A673 (cell line): ENCODE results near the gene MYOZ3. TPM values are rescaled to one million over a fixed set of nuclear protein-coding genes. Genes with fewer than 3 reads are reported as not detected.

ENCODE experiments used
- BruUV-seq: library from RNA; stranded (reverse); fragments of 400-500 nt; replicated peaks from 2 replicates; lab custom pipeline; 2021; lab: Mats Ljungman, UMichigan
- CTCF ChIA-PET: fragments of 300-600 bp; sonication (Branson Sonifier 250); formaldehyde crosslinking; loops from one replicate; lab custom pipeline; 2022; ENCODE audit warnings: antibody characterized with exemption; lab: Charles Lee
- POLR2A ChIA-PET: fragments of 300-600 bp; sonication (Branson Sonifier 250); formaldehyde crosslinking; loops from one replicate; lab custom pipeline; 2022; ENCODE audit warnings: antibody characterized with exemption; ENCODE audit not compliant: low non-redundant PET; lab: Charles Lee
- DNase-seq: peaks from one replicate; pipeline ENCODE4 v3.0.0-alpha.2; 2015; ENCODE audit warnings: low spot score
- H3K27ac ChIP-seq: fragments of 200-600 bp; sonication (generic); 2 replicates; pipeline ENCODE4 v1.5.1; 2016; ENCODE audit warnings: mixed run types, low read depth, mild to moderate bottlenecking, mixed read lengths, antibody characterized with exemption, low read length; ENCODE audit not compliant: poor library complexity, severe bottlenecking
- H3K27me3 ChIP-seq: fragments of 200-600 bp; sonication (generic); replicated peaks from 2 replicates; pipeline ENCODE4 v1.6.1; 2017; ENCODE audit warnings: mixed run types, low read depth, mild to moderate bottlenecking, mixed read lengths, antibody characterized with exemption, low read length; ENCODE audit not compliant: insufficient read depth, poor library complexity
- H3K36me3 ChIP-seq: fragments of 200-600 bp; sonication (generic); 2 replicates; pipeline ENCODE4 v1.6.1; 2016; ENCODE audit warnings: mixed run types, mild to moderate bottlenecking, mixed read lengths, antibody characterized with exemption, low read length; ENCODE audit not compliant: insufficient read depth, poor library complexity, severe bottlenecking
- H3K4me1 ChIP-seq: fragments of 200-600 bp; sonication (generic); 2 replicates; pipeline ENCODE4 v1.6.1; 2017; ENCODE audit warnings: mixed run types, mild to moderate bottlenecking, mixed read lengths, antibody characterized with exemption, low read length; ENCODE audit not compliant: insufficient read depth, poor library complexity, severe bottlenecking
- H3K4me3 ChIP-seq: fragments of 200-600 bp; sonication (generic); 2 replicates; pipeline ENCODE4 v1.5.1; 2016; ENCODE audit warnings: low read depth, mixed run types, mild to moderate bottlenecking, mixed read lengths, low read length; ENCODE audit not compliant: poor library complexity, severe bottlenecking
- H3K9me3 ChIP-seq: fragments of 200-600 bp; sonication (generic); 2 replicates; pipeline ENCODE4 v1.6.1; 2016; ENCODE audit warnings: mixed run types, low read depth, mild to moderate bottlenecking, mixed read lengths, antibody characterized with exemption, low read length; ENCODE audit not compliant: poor library complexity, severe bottlenecking
- EZH2 ChIP-seq: fragments of 200-600 bp; sonication (generic); IDR thresholded peaks from 2 replicates; pipeline ENCODE4 v1.6.1; 2017; ENCODE audit warnings: borderline replicate concordance, low read depth, mild to moderate bottlenecking, mixed read lengths, antibody characterized with exemption, low read length; ENCODE audit not compliant: poor library complexity, severe bottlenecking
- intact Hi-C: fragments of 100-400 bp; cut with micrococcal nuclease; formaldehyde crosslinking; loops from one replicate; pipeline ENCODE4 v1.10.0; 2022; ENCODE audit not compliant: unreplicated experiment
- total RNA-seq: library from RNA; stranded (reverse); gene quantifications from 2 replicates; pipeline ENCODE4 v1.2.3, GENCODE V29; 2021
- TF ChIP-seq, protein P1 (sequence below): fragments of 300-800, 200-600 bp; sonication (generic); conservative IDR thresholded peaks from 2 replicates; pipeline ENCODE4 v1.5.1; 2017; ENCODE audit warnings: low read depth, mild to moderate bottlenecking, antibody characterized with exemption, low read length, moderate library complexity, mixed read lengths

The MYOZ3 gene
- total RNA-seq, 1 experiment from 2014 or later = 2.4 TPM

- intact Hi-C loops = no loop called here
- Histone ChIP-seq H3K27me3 (no peaks in the 10 kb centered on the region), H3K9me3 (no peaks in the 10 kb centered on the region), H3K27ac (no peak overlapping the region), H3K36me3 (no peaks in the 10 kb centered on the region), H3K4me3 (no peak overlapping the region), H3K4me1 (peaks cover 49% of the 10 kb centered on the region)
- POLR2A ChIA-PET = no interaction called here
- DNase-seq = no peak
- BruUV-seq = no TSS peak
- CTCF ChIA-PET = no interaction called here
- TF ChIP-seq, protein P1, sequence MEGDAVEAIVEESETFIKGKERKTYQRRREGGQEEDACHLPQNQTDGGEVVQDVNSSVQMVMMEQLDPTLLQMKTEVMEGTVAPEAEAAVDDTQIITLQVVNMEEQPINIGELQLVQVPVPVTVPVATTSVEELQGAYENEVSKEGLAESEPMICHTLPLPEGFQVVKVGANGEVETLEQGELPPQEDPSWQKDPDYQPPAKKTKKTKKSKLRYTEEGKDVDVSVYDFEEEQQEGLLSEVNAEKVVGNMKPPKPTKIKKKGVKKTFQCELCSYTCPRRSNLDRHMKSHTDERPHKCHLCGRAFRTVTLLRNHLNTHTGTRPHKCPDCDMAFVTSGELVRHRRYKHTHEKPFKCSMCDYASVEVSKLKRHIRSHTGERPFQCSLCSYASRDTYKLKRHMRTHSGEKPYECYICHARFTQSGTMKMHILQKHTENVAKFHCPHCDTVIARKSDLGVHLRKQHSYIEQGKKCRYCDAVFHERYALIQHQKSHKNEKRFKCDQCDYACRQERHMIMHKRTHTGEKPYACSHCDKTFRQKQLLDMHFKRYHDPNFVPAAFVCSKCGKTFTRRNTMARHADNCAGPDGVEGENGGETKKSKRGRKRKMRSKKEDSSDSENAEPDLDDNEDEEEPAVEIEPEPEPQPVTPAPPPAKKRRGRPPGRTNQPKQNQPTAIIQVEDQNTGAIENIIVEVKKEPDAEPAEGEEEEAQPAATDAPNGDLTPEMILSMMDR = no peak
- TF ChIP-seq EZH2 = no peak
Measured at GRCh38 chr5:150639377-150639692, 21.7 kb upstream of the MYOZ3 start.

DNA sequence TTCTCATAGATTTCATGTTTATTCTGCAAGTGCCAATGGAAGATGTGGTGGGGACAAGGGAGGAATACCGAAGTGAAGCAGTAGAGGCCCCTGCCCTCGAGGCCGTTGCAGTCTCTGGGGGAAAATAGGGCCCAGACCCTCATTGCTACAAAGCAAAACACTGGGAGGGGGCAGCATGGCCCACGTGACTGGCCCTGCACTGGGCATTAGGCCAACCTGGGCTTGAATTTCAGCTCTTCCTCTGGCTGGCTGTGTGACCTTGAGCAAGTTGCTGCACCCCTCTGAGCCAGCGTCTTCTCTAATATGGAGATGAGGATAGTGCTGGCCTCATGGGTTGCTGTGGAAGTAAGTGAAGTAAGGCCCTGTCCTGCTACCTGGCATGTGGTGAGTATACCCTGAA lies 21.3 kb upstream of the MYOZ3 start:
- no peak overlapping the region for H3K27ac ChIP-seq
- TF ChIP-seq, protein P1 = no peak
- TF ChIP-seq EZH2 = no peak
- ChIA-PET CTCF (no interaction called here), POLR2A (no interaction called here)
- H3K4me3 ChIP-seq = no peak overlapping the region
- no peaks in the 10 kb centered on the region for H3K9me3 ChIP-seq
- H3K4me1 ChIP-seq = peaks cover 53% of the 10 kb centered on the region
- no TSS peak for BruUV-seq
- no peaks in the 10 kb centered on the region for H3K36me3 ChIP-seq
- H3K27me3 ChIP-seq = no peaks in the 10 kb centered on the region
- DNase-seq = no peak
- intact Hi-C loops = no loop called here

GRCh38 chr5:150640311-150641005 lies 20.6 kb upstream of the MYOZ3 start, which contains the start of gene SYNPO:
Gene SYNPO (plus strand): TSS chr5:150640660. CDS start chr5:150648276, 7,616 bp downstream.
- TF ChIP-seq, protein P1 = no peak
- TF ChIP-seq EZH2 = no peak
- Histone ChIP-seq H3K27ac (peak within 1 kb of the TSS; percentile 41), H3K27me3 (no peaks in the 10 kb centered on the region), H3K9me3 (no peaks in the 10 kb centered on the region), H3K36me3 (no peaks in the 10 kb centered on the region), H3K4me1 (peaks cover 59% of the 10 kb centered on the region), H3K4me3 (peak within 1 kb of the TSS; percentile 22)
- POLR2A ChIA-PET = no interaction called here
- intact Hi-C loops = no loop called here
- peak; percentile 58 for DNase-seq
- TSS peak; percentile 53 for BruUV-seq
- CTCF ChIA-PET = no interaction called here
